ENCODE measurements around the gene NTF3. TPM values are rescaled to one million over a fixed set of nuclear protein-coding genes. Genes with fewer than 3 reads are reported as not detected.

Gene NTF3
- total and polyA plus RNA-seq, 2 of the 8 experiments (the other 6 are each of a cell fraction or from before 2014, with no cell fraction given), result 1.4 to 2.3 TPM

DNA sequence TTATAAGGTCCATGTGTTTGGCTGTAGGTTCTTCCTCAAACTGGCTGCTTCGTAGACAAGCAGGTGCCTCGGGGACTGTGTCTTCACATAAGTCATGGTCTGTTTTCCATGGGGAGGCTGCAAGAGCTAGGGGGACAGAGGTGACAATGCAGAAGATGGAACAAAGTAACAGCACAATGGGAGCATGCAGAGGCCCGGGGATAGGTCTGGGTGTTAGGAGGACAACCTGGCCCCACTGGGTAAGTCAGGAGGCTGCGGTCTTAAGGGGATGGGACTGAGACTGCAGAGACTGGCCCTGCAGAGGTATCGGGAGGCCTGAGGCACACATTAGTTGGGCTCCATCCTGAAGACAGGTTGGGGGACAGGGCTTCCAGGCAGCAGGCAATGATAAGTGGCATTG is 88.9 kb downstream of the NTF3 start:
- H3K4me3 ChIP-seq (ENCODE audit: extremely low read depth in 1 of 4, insufficient read depth in 2 of 4, low read depth in 3 of 4, low read length in 4 of 4), result no peak overlapping the region
- H3K79me2 ChIP-seq (ENCODE audit: control insufficient read depth in 1 of 2, insufficient read depth in 2 of 2, low read length in 2 of 2), result no peaks in the 10 kb centered on the region
- H2BK5ac ChIP-seq (ENCODE audit: low read depth, low read length), result no peak overlapping the region
- no peaks in the 10 kb centered on the region for H4K20me1 ChIP-seq (replicated peaks in 1 of 2; ENCODE audit: control insufficient read depth in 1 of 2, insufficient read depth in 2 of 2, low read length in 2 of 2)
- H2AFZ ChIP-seq (ENCODE audit: low read length), result no peak overlapping the region
- no peak overlapping the region for H2BK12ac ChIP-seq (ENCODE audit: low read depth, low read length)
- H2AK5ac ChIP-seq (ENCODE audit: low read depth, low read length), result no peak overlapping the region
- no peak overlapping the region for H3K4me2 ChIP-seq (ENCODE audit: insufficient read depth in 1 of 2, low read depth in 2 of 2, low read length in 2 of 2)
- H3K4me1 ChIP-seq (replicated peaks in 1 of 4; ENCODE audit: control insufficient read depth in 3 of 4, insufficient read depth in 4 of 4, low read length in 3 of 4), result peaks cover 0 to 7% (median 3%) of the 10 kb centered on the region in 4 experiments; a peak in 5 of 7 replicates
- H4K8ac ChIP-seq (ENCODE audit: extremely low read depth, insufficient read depth, low read length), result no peak overlapping the region
- no peak overlapping the region for H3K4ac ChIP-seq (replicated peaks; ENCODE audit: insufficient read length, low read depth, low read length)
- TF ChIP-seq EGR1 (IDR thresholded peaks at IDR 0.05; ENCODE audit: borderline replicate concordance, low read depth, low read length) (no peak), PHF8 (conservative IDR thresholded peaks at IDR 0.05; ENCODE audit: low read depth, low read length) (no peak), MAFK (IDR thresholded peaks at IDR 0.05; ENCODE audit: low read depth, low read length) (no peak), NRF1 (IDR thresholded peaks at IDR 0.05; ENCODE audit: low read depth, low read length) (no peak), E2F6 (IDR thresholded peaks at IDR 0.05) (no peak), EZH2 (IDR thresholded peaks at IDR 0.05; ENCODE audit: low read depth, low read length, severe bottlenecking) (no peak), SAP30 (IDR thresholded peaks at IDR 0.05; ENCODE audit: insufficient read depth, insufficient replicate concordance, low read length) (no peak), RFX5 (IDR thresholded peaks at IDR 0.05; ENCODE audit: borderline replicate concordance, low read depth, low read length) (no peak), GABPA (IDR thresholded peaks at IDR 0.05; ENCODE audit: borderline replicate concordance, insufficient read depth, low read length) (no peak)
- TF ChIP-seq, protein P1, sequence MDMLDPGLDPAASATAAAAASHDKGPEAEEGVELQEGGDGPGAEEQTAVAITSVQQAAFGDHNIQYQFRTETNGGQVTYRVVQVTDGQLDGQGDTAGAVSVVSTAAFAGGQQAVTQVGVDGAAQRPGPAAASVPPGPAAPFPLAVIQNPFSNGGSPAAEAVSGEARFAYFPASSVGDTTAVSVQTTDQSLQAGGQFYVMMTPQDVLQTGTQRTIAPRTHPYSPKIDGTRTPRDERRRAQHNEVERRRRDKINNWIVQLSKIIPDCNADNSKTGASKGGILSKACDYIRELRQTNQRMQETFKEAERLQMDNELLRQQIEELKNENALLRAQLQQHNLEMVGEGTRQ (IDR thresholded peaks at IDR 0.05; ENCODE audit: low read length), result no peak
- H3K9ac ChIP-seq (replicated peaks in 1 of 4; ENCODE audit: extremely low read depth in 1 of 4, low read depth in 3 of 4, low read length in 3 of 4), result no peak overlapping the region
- H3K14ac ChIP-seq (ENCODE audit: insufficient read length), result no peak overlapping the region
- FAIRE-seq (no peak), DNase-seq (ENCODE audit: low read depth in 1 of 2, low spot score in 2 of 2) (peak in 1 of 2 experiments; percentile 27)
- H3K23ac ChIP-seq (ENCODE audit: insufficient read length), result no peak overlapping the region
- POLR2A ChIA-PET (ENCODE audit: partially characterized antibody), result no interaction called here
- H3K27ac ChIP-seq (ENCODE audit: low read depth, low read length), result no peak overlapping the region
- CTCF ChIA-PET (ENCODE audit: partially characterized antibody), result interaction anchor here (1.2 kb wide), 1 partner anchor 28 kb away, joined by 3 read pairs; no protein-coding TSS in a partner anchor
- H3K9me3 ChIP-seq (ENCODE audit: insufficient read depth in 2 of 2, low read depth in 1 of 2, low read length in 1 of 2), result no peaks in the 10 kb centered on the region
- H3K27me3 ChIP-seq (replicated peaks in 1 of 4; ENCODE audit: control insufficient read depth in 3 of 4, extremely low read depth in 1 of 4, insufficient read depth in 3 of 4, low read length in 3 of 4), result no peaks in the 10 kb centered on the region
- H3K18ac ChIP-seq (ENCODE audit: extremely low read depth, low read length), result no peak overlapping the region
- WGBS, 2 experiments (ENCODE audit: extremely low coverage in 1 of 2, insufficient coverage in 1 of 2, insufficient read length in 1 of 2, insufficient replicate concordance in 2 of 2, low coverage in 1 of 2, low lambda C conversion rate in 2 of 2, missing lambda C conversion rate in 1 of 2), result 83% methylated on average over 5 of the region's 5 CpGs; no CpG with 5 or more reads in 1 of the 2 experiments
- no peaks in the 10 kb centered on the region for H3K36me3 ChIP-seq (ENCODE audit: control insufficient read depth in 2 of 4, insufficient read depth in 4 of 4, low read length in 3 of 4)
- H2BK120ac ChIP-seq (replicated peaks; ENCODE audit: low read depth, low read length), result no peak overlapping the region
- no peak overlapping the region for H2BK15ac ChIP-seq (ENCODE audit: low read length)
- H4K5ac ChIP-seq (ENCODE audit: insufficient read length, low read depth, low read length), result no peak overlapping the region
- H3K56ac ChIP-seq (replicated peaks; ENCODE audit: insufficient read length, low read depth, low read length), result no peak overlapping the region
- H3K23me2 ChIP-seq (ENCODE audit: low read depth, low read length), result no peaks in the 10 kb centered on the region
- no peak overlapping the region for H4K91ac ChIP-seq (replicated peaks; ENCODE audit: insufficient read length, low read length)
- no peak overlapping the region for H2BK20ac ChIP-seq (ENCODE audit: low read length)
- no peaks in the 10 kb centered on the region for H3K79me1 ChIP-seq (ENCODE audit: low read depth, low read length)
